Measurements from ENCODE around the gene NEURL2. TPM values are rescaled to one million over a fixed set of nuclear protein-coding genes. Genes with fewer than 3 reads are reported as not detected.
"Not testable (repeated sequence)": the region's sequence is repeated elsewhere in the genome, so short reads cannot be mapped to it uniquely, and the experiment has no call there.

The NEURL2 gene
- total RNA-seq, 1 donor from 2014 or later, result 15.2 TPM

- intact Hi-C loops (cut with DNase I), result no loop called here
- TF ChIP-seq, protein P1, sequence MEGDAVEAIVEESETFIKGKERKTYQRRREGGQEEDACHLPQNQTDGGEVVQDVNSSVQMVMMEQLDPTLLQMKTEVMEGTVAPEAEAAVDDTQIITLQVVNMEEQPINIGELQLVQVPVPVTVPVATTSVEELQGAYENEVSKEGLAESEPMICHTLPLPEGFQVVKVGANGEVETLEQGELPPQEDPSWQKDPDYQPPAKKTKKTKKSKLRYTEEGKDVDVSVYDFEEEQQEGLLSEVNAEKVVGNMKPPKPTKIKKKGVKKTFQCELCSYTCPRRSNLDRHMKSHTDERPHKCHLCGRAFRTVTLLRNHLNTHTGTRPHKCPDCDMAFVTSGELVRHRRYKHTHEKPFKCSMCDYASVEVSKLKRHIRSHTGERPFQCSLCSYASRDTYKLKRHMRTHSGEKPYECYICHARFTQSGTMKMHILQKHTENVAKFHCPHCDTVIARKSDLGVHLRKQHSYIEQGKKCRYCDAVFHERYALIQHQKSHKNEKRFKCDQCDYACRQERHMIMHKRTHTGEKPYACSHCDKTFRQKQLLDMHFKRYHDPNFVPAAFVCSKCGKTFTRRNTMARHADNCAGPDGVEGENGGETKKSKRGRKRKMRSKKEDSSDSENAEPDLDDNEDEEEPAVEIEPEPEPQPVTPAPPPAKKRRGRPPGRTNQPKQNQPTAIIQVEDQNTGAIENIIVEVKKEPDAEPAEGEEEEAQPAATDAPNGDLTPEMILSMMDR (IDR thresholded peaks at IDR 0.05), result no peak
- TF ChIP-seq POLR2AphosphoS5 (IDR thresholded peaks at IDR 0.05; ENCODE audit: insufficient read depth in 1 of 2, low read depth in 1 of 2) (no peak), POLR2A (IDR thresholded peaks at IDR 0.05) (no peak)
- Histone ChIP-seq H3K27me3 (no peaks in the 10 kb centered on the region), H3K4me3 (no peak overlapping the region), H3K4me1 (peaks cover 17% of the 10 kb centered on the region), H3K9me3 (no peaks in the 10 kb centered on the region), H3K36me3 (peaks cover 0 to 27% of the 10 kb centered on the region in 2 donors), H3K27ac (no peak overlapping the region)
- DNase-seq (ENCODE audit: extremely low spot score in 2 of 2), result no peak
Measured at GRCh38 chr20:45878076-45878761, 12.8 kb downstream of the NEURL2 start.

DNA sequence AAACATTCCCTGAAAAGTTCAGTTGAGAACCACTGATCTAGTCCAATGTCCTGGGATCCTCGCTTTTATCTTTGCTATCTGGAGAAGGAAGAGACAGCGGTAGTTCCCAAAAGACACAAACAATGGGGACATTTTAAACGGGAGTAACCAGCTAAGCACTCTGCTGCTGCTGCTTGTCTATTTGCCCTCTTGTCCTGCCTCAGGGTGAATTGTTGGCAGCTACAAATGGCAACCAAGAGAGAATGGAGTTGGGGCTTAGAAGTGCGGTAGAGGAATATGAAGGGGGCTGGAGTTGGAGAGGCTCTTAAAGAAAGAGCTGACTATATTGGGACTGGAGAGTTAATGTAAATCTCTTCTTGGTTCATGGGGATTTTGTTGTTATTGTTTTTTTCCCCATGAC, 16.4 kb downstream of the NEURL2 start:
- Histone ChIP-seq H3K27ac (no peak overlapping the region), H3K4me1 (no peaks in the 10 kb centered on the region), H3K27me3 (no peaks in the 10 kb centered on the region), H3K4me3 (no peak overlapping the region), H3K9me3 (no peaks in the 10 kb centered on the region), H3K36me3 (peaks cover 0 to 19% of the 10 kb centered on the region in 2 donors)
- intact Hi-C loops (cut with DNase I), result no loop called here
- DNase-seq (ENCODE audit: extremely low spot score in 2 of 2), result no peak
- TF ChIP-seq, protein P1 (IDR thresholded peaks at IDR 0.05), result no peak
- TF ChIP-seq POLR2A (IDR thresholded peaks at IDR 0.05) (no peak), POLR2AphosphoS5 (IDR thresholded peaks at IDR 0.05; ENCODE audit: insufficient read depth in 1 of 2, low read depth in 1 of 2) (no peak)

DNA sequence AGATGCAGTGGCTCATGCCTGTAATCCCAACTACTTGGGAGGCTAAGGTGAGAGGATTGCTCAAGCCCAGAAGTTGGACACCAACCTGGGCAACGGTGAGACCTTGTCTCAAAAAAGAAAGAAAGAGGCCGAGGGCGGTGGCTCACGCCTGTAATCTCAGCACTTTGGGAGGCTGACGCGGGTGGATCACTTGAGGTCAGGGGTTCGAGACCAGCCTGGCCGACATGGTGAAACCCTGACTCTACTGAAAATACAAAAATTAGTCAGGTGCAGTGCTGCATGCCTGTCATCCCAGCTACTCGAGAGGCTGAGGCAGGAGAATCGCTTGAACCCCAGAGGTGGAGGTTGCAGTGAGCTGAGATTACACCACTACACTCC, 16.9 kb downstream of the NEURL2 start:
- DNase-seq (ENCODE audit: extremely low spot score in 2 of 2); H3K4me1 ChIP-seq; H3K27me3 ChIP-seq; H3K27ac ChIP-seq; H3K9me3 ChIP-seq; intact Hi-C loops (cut with DNase I); H3K4me3 ChIP-seq: not testable (repeated sequence)
- H3K36me3 ChIP-seq, result peaks cover 0 to 19% of the 10 kb centered on the region in 2 donors

- H3K27ac ChIP-seq, result no peak overlapping the region
- TF ChIP-seq POLR2AphosphoS5 (IDR thresholded peaks at IDR 0.05; ENCODE audit: insufficient read depth in 1 of 2, low read depth in 1 of 2), result no peak
- TF ChIP-seq POLR2A (IDR thresholded peaks at IDR 0.05), result no peak
- TF ChIP-seq, protein P1 (IDR thresholded peaks at IDR 0.05), result no peak
- peaks cover 0 to 19% of the 10 kb centered on the region in 2 donors for H3K36me3 ChIP-seq
- no peaks in the 10 kb centered on the region for H3K4me1 ChIP-seq
- H3K27me3 ChIP-seq, result no peaks in the 10 kb centered on the region
- H3K9me3 ChIP-seq, result no peaks in the 10 kb centered on the region
- no peak for DNase-seq (ENCODE audit: extremely low spot score in 2 of 2)
- no peak overlapping the region for H3K4me3 ChIP-seq
- intact Hi-C loops (cut with DNase I), result no loop called here
Measured at GRCh38 chr20:45873409-45874103, 17.5 kb downstream of the NEURL2 start.

GRCh38 chr20:45872626-45873025, 18.4 kb downstream of the NEURL2 start:
- H3K27ac ChIP-seq, result no peak overlapping the region
- intact Hi-C loops (cut with DNase I), result no loop called here
- H3K9me3 ChIP-seq, result no peaks in the 10 kb centered on the region
- TF ChIP-seq POLR2AphosphoS5 (IDR thresholded peaks at IDR 0.05; ENCODE audit: insufficient read depth in 1 of 2, low read depth in 1 of 2), result no peak
- peaks cover 0 to 10% of the 10 kb centered on the region in 2 donors for H3K36me3 ChIP-seq
- no peaks in the 10 kb centered on the region for H3K27me3 ChIP-seq
- H3K4me1 ChIP-seq, result no peaks in the 10 kb centered on the region
- DNase-seq (ENCODE audit: extremely low spot score in 2 of 2), result no peak
- H3K4me3 ChIP-seq, result no peak overlapping the region

- no peak for DNase-seq (ENCODE audit: extremely low spot score in 2 of 2)
- Histone ChIP-seq H3K4me3 (no peak overlapping the region), H3K36me3 (no peaks in the 10 kb centered on the region), H3K27ac (no peak overlapping the region), H3K9me3 (no peaks in the 10 kb centered on the region), H3K4me1 (no peaks in the 10 kb centered on the region), H3K27me3 (no peaks in the 10 kb centered on the region)
- intact Hi-C loops (cut with DNase I), result no loop called here
- TF ChIP-seq POLR2AphosphoS5 (IDR thresholded peaks at IDR 0.05; ENCODE audit: insufficient read depth in 1 of 2, low read depth in 1 of 2) (no peak), POLR2A (IDR thresholded peaks at IDR 0.05) (no peak)
Measured at GRCh38 chr20:45867819-45868176, 23.2 kb downstream of the NEURL2 start.
